NT2/D1 (cell line): ENCODE measurements around the gene ZNF468.
"Not testable (repeated sequence)": the region's sequence is repeated elsewhere in the genome, so short reads cannot be mapped to it uniquely, and the experiment has no call there.

Source experiments
- DNase-seq: peaks from one replicate; pipeline ENCODE4 v3.0.0-alpha.2; 2011; ENCODE audit warnings: low read depth, low spot score
- H3K27me3 ChIP-seq: 2 replicates; pipeline ENCODE4 v1.6.0; 2011; ENCODE audit warnings: mild to moderate bottlenecking; ENCODE audit not compliant: insufficient read length, insufficient read depth
- H3K36me3 ChIP-seq: 2 replicates; pipeline ENCODE4 v1.6.1; 2011; ENCODE audit warnings: mild to moderate bottlenecking, low read length, mixed read lengths; ENCODE audit not compliant: insufficient read depth, insufficient read length
- H3K4me1 ChIP-seq: 2 replicates; pipeline ENCODE4 v1.5.1; 2011; ENCODE audit not compliant: insufficient read depth, insufficient read length
- H3K4me3 ChIP-seq: 2 replicates; pipeline ENCODE4 v1.5.1; 2011; ENCODE audit warnings: low read depth; ENCODE audit not compliant: insufficient read length
- H3K9ac ChIP-seq: 2 replicates; pipeline ENCODE4 v1.6.0; 2011; ENCODE audit warnings: low read depth; ENCODE audit not compliant: insufficient read length
- H3K9me3 ChIP-seq: 2 replicates; pipeline ENCODE4 v1.5.1; 2011; ENCODE audit warnings: mild to moderate bottlenecking, low read length; ENCODE audit not compliant: insufficient read depth
- SUZ12 ChIP-seq: IDR thresholded peaks from 2 replicates; pipeline ENCODE4 v1.6.1; 2011; ENCODE audit not compliant: insufficient read length, insufficient read depth; ENCODE audit errors: extremely low read depth
- YY1 ChIP-seq: IDR thresholded peaks from 2 replicates; pipeline ENCODE4 v1.6.1; 2011; ENCODE audit not compliant: insufficient read length, insufficient read depth
- ZNF274 ChIP-seq: IDR thresholded peaks from 2 replicates; pipeline ENCODE4 v1.6.1; 2011; ENCODE audit warnings: mild to moderate bottlenecking, low read depth, low read length

The ZNF468 gene

GRCh38 chr19:52809801-52810200, 47.6 kb downstream of the ZNF468 start:
- no peak for TF ChIP-seq ZNF274
- TF ChIP-seq YY1, result no peak
- no peak for TF ChIP-seq SUZ12
- Histone ChIP-seq H3K9ac (no peak overlapping the region), H3K4me1 (no peaks in the 10 kb centered on the region), H3K27me3 (no peaks in the 10 kb centered on the region), H3K4me3 (no peak overlapping the region), H3K9me3 (peaks cover 35% of the 10 kb centered on the region; the same call in 1 of the 2 replicates), H3K36me3 (peaks cover 50% of the 10 kb centered on the region)
- DNase-seq, result no peak

- peak; percentile 74 for TF ChIP-seq ZNF274
- DNase-seq, H3K4me1 ChIP-seq, H3K27me3 ChIP-seq, H3K4me3 ChIP-seq, H3K9ac ChIP-seq: not testable (repeated sequence)
- H3K9me3 ChIP-seq, result peaks cover 96% of the 10 kb centered on the region
- H3K36me3 ChIP-seq, result peaks cover 67% of the 10 kb centered on the region
Observed at GRCh38 chr19:52799950-52800640, 57.3 kb downstream of the ZNF468 start.

- peaks cover 3% of the 10 kb centered on the region; the same call in 1 of the 2 replicates for H3K9me3 ChIP-seq
- no peak for DNase-seq
- no peaks in the 10 kb centered on the region for H3K4me1 ChIP-seq
- H3K4me3 ChIP-seq, result no peak overlapping the region
- TF ChIP-seq YY1 (no peak), SUZ12 (no peak), ZNF274 (no peak)
- H3K27me3 ChIP-seq, result no peaks in the 10 kb centered on the region
- H3K9ac ChIP-seq, result no peak overlapping the region
- no peaks in the 10 kb centered on the region for H3K36me3 ChIP-seq
Observed at GRCh38 chr19:52789440-52789839, 68.0 kb downstream of the ZNF468 start.
